Mesendoderm (in vitro differentiated cells): Measurements from ENCODE around the gene TMEM181.
"Not testable (repeated sequence)": the region's sequence is repeated elsewhere in the genome, so short reads cannot be mapped to it uniquely, and the experiment has no call there.

ENCODE experiments used
- DNase-seq: peaks from one replicate; pipeline ENCODE4 v3.0.0; 2013
- H2AK5ac ChIP-seq: 2 replicates; pipeline ENCODE4 v1.6.1; 2013; ENCODE audit warnings: low read length, inconsistent platforms
- H2BK120ac ChIP-seq: 2 replicates; pipeline ENCODE4 v1.6.1; 2013; ENCODE audit warnings: low read depth, mild to moderate bottlenecking, low read length, moderate library complexity, mixed read lengths
- H2BK15ac ChIP-seq: replicated peaks from 2 replicates; pipeline ENCODE4 v1.6.1; 2013; ENCODE audit warnings: low read depth, mild to moderate bottlenecking, moderate library complexity
- H2BK5ac ChIP-seq: 2 replicates; pipeline ENCODE4 v1.6.1; 2013; ENCODE audit warnings: low read length, inconsistent platforms
- H3K18ac ChIP-seq: 2 replicates; pipeline ENCODE4 v1.6.1; 2013; ENCODE audit warnings: mild to moderate bottlenecking, low read length, mixed read lengths
- H3K23ac ChIP-seq: one replicate; pipeline ENCODE4 v1.6.1; 2013; ENCODE audit warnings: low read length
- H3K27ac ChIP-seq: 2 replicates; pipeline ENCODE4 v1.5.1; 2013; ENCODE audit warnings: low read depth, mild to moderate bottlenecking, inconsistent platforms, low read length, moderate library complexity
- H3K27me3 ChIP-seq: 2 replicates; pipeline ENCODE4 v1.6.1; 2013; ENCODE audit warnings: low read length, control low read depth, mild to moderate bottlenecking, inconsistent platforms; ENCODE audit not compliant: insufficient read depth, poor library complexity
- H3K36me3 ChIP-seq: 2 replicates; pipeline ENCODE4 v1.6.1; 2013; ENCODE audit warnings: low read length, inconsistent platforms; ENCODE audit not compliant: control insufficient read depth, insufficient read depth
- H3K4ac ChIP-seq: one replicate; pipeline ENCODE4 v1.6.1; 2013; ENCODE audit warnings: low read depth, mild to moderate bottlenecking, low read length, moderate library complexity
- H3K4me1 ChIP-seq: 2 replicates; pipeline ENCODE4 v1.6.1; 2013; ENCODE audit warnings: low read depth, low read length, inconsistent platforms; ENCODE audit not compliant: control insufficient read depth
- H3K4me2 ChIP-seq: 2 replicates; pipeline ENCODE4 v1.6.1; 2013; ENCODE audit warnings: low read length
- H3K4me3 ChIP-seq: 2 replicates; pipeline ENCODE4 v1.5.1; 2013; ENCODE audit warnings: mild to moderate bottlenecking, low read length
- H3K56ac ChIP-seq: one replicate; pipeline ENCODE4 v1.6.1; 2013; ENCODE audit warnings: low read length
- H3K79me1 ChIP-seq: 2 replicates; pipeline ENCODE4 v1.6.1; 2013; ENCODE audit warnings: low read length, inconsistent platforms
- H3K79me2 ChIP-seq: 2 replicates; pipeline ENCODE4 v1.6.1; 2013; ENCODE audit warnings: mild to moderate bottlenecking, low read length; ENCODE audit not compliant: control insufficient read depth, insufficient read depth
- H3K9ac ChIP-seq: 2 replicates; pipeline ENCODE4 v1.6.1; 2013; ENCODE audit warnings: low read length, inconsistent platforms
- H4K5ac ChIP-seq: one replicate; pipeline ENCODE4 v1.6.1; 2013; ENCODE audit warnings: low read length
- H4K8ac ChIP-seq: one replicate; pipeline ENCODE4 v1.6.1; 2013; ENCODE audit warnings: low read depth, mild to moderate bottlenecking, control low read depth, low read length, moderate library complexity
- WGBS: extraction: QIAGEN DNeasy Blood & Tissue Kit; methylation state at CpG from one replicate; pipeline ENCODE4 v1.1.7; 2013; ENCODE audit warnings: low lambda C conversion rate, missing lambda C conversion rate; ENCODE audit not compliant: insufficient coverage; ENCODE audit errors: extremely low coverage; 5-methylcytosine and 5-hydroxymethylcytosine counted together

Gene TMEM181

GRCh38 chr6:158668707-158669103, 108.8 kb downstream of the TMEM181 start:
- H3K79me2 ChIP-seq: no peaks in the 10 kb centered on the region
- no peak overlapping the region for H2BK5ac ChIP-seq
- no peaks in the 10 kb centered on the region for H3K79me1 ChIP-seq
- no peak overlapping the region for H3K18ac ChIP-seq
- no peaks in the 10 kb centered on the region for H3K4me1 ChIP-seq
- H4K8ac ChIP-seq: no peak overlapping the region
- H2BK15ac ChIP-seq: no peak overlapping the region
- no peak overlapping the region for H3K27ac ChIP-seq
- no peak overlapping the region for H3K23ac ChIP-seq
- H3K36me3 ChIP-seq: no peaks in the 10 kb centered on the region
- no peak overlapping the region for H3K56ac ChIP-seq
- no CpG with 5 or more reads among the region's 7 CpGs for WGBS
- no peak overlapping the region for H4K5ac ChIP-seq
- no peak overlapping the region for H2BK120ac ChIP-seq
- H3K4ac ChIP-seq: no peak overlapping the region
- DNase-seq: no peak
- H2AK5ac ChIP-seq: no peak overlapping the region
- no peak overlapping the region for H3K4me2 ChIP-seq
- no peak overlapping the region for H3K9ac ChIP-seq
- H3K27me3 ChIP-seq: no peaks in the 10 kb centered on the region
- no peak overlapping the region for H3K4me3 ChIP-seq

DNA sequence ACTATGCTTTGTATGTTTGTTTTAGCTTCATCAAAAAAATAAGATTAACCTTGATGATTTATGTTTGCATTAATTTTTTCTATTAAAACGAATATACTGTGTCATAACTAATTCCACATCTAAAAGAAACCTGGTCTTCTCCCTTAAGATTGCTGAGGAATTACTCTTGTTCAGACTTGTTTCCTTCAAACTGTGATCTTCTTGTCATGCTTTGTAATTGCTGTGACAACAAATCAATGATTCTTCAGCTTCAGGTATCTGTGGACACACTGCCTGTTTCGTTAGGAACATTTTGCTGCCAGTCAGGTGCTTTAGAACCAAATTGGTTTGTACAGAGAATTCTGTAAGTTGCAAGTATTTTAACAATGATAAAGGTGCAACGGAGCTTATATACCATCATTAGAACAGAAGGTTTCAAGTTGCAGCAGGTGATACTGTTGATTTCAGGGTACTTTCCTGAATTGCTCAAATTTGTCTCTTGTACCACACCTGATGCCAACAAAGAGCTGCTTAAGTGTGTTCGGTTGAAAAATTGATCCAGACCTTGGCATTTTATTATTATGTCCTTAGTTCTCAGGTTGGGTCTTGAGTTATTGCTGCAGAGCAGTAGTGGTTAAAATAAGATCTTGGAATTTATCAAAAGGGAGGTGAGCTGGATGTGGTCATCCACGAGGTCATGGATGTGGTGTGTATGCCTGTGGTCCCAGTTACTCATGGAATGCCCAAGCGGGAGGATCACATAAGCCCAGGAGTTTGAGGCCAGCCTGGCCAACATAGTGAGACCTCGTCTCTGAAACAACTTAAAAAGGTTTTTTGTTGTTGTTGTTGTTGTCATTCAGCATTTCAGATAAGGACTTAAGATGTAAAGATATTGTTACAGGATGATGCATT, 109.5 kb downstream of the TMEM181 start:
- Histone ChIP-seq H3K27me3 (no peaks in the 10 kb centered on the region), H3K79me2 (no peaks in the 10 kb centered on the region), H3K4ac (no peak overlapping the region), H3K23ac (no peak overlapping the region), H3K4me2 (no peak overlapping the region), H3K79me1 (no peaks in the 10 kb centered on the region), H4K8ac (no peak overlapping the region), H3K4me1 (no peaks in the 10 kb centered on the region), H3K56ac (no peak overlapping the region), H2BK5ac (no peak overlapping the region), H4K5ac (no peak overlapping the region), H3K9ac (no peak overlapping the region), H3K4me3 (no peak overlapping the region), H2AK5ac (no peak overlapping the region), H3K27ac (no peak overlapping the region), H2BK15ac (no peak overlapping the region), H2BK120ac (no peak overlapping the region), H3K36me3 (no peaks in the 10 kb centered on the region), H3K18ac (no peak overlapping the region)
- WGBS: no CpG with 5 or more reads among the region's 7 CpGs
- DNase-seq: no peak

DNA sequence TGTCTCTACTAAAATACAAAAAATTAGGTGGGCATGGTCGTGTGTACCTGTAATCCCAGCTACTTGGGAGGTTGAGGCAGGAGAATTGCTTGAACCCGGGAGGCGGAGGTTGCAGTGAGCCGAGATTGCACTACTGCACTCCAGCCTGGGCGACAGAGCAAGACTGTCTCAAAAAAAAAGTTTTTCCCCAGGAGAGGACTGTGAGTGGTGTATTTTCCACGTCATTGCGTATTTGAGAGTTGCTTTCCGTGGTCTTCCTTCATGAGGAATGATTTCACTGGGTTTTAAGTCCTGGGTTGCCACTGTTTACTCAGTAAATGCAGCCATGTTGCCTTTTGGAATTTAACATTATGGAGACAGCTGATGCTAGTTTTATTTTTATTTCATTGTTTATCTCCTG, 112.2 kb downstream of the TMEM181 start:
- H3K79me1 ChIP-seq, H3K4me1 ChIP-seq, H4K5ac ChIP-seq, H3K4ac ChIP-seq, H3K4me2 ChIP-seq, H3K27ac ChIP-seq, H3K27me3 ChIP-seq, H2BK120ac ChIP-seq, H3K23ac ChIP-seq, H3K18ac ChIP-seq, H4K8ac ChIP-seq, H2AK5ac ChIP-seq, H3K56ac ChIP-seq, H3K4me3 ChIP-seq, H2BK15ac ChIP-seq, H2BK5ac ChIP-seq, H3K79me2 ChIP-seq, DNase-seq, H3K36me3 ChIP-seq, H3K9ac ChIP-seq: not testable (repeated sequence)
- WGBS: no CpG with 5 or more reads among the region's 8 CpGs

- Histone ChIP-seq H2AK5ac (no peak overlapping the region), H3K56ac (no peak overlapping the region), H3K4me3 (no peak overlapping the region), H3K23ac (no peak overlapping the region), H3K18ac (no peak overlapping the region), H4K5ac (no peak overlapping the region), H3K4ac (no peak overlapping the region), H4K8ac (no peak overlapping the region), H2BK5ac (no peak overlapping the region), H2BK120ac (no peak overlapping the region), H3K79me1 (no peaks in the 10 kb centered on the region), H3K4me1 (no peaks in the 10 kb centered on the region), H3K27ac (no peak overlapping the region), H3K36me3 (no peaks in the 10 kb centered on the region), H3K79me2 (no peaks in the 10 kb centered on the region), H3K27me3 (no peaks in the 10 kb centered on the region), H3K4me2 (no peak overlapping the region), H3K9ac (no peak overlapping the region), H2BK15ac (no peak overlapping the region)
- DNase-seq: no peak
- WGBS: no CpG with 5 or more reads among the region's 6 CpGs
Observed at GRCh38 chr6:158672726-158673125, 112.8 kb downstream of the TMEM181 start.

- no peak for DNase-seq
- Histone ChIP-seq H3K27me3 (no peaks in the 10 kb centered on the region), H3K27ac (no peak overlapping the region), H3K79me2 (no peaks in the 10 kb centered on the region), H3K23ac (no peak overlapping the region), H3K4me2 (no peak overlapping the region), H2BK15ac (no peak overlapping the region), H3K4ac (no peak overlapping the region), H3K36me3 (no peaks in the 10 kb centered on the region), H3K4me3 (no peak overlapping the region), H3K9ac (no peak overlapping the region), H3K4me1 (no peaks in the 10 kb centered on the region), H2BK120ac (no peak overlapping the region), H2AK5ac (no peak overlapping the region), H4K8ac (no peak overlapping the region), H3K18ac (no peak overlapping the region), H3K79me1 (no peaks in the 10 kb centered on the region), H2BK5ac (no peak overlapping the region), H3K56ac (no peak overlapping the region), H4K5ac (no peak overlapping the region)
- no CpG with 5 or more reads among the region's 14 CpGs for WGBS
Observed at GRCh38 chr6:158674342-158675131, 114.6 kb downstream of the TMEM181 start.
